ENCODE data around the gene NKX2-1. TPM values are rescaled to one million over a fixed set of nuclear protein-coding genes. Genes with fewer than 3 reads are reported as not detected.
"Not testable (repeated sequence)": the region's sequence is repeated elsewhere in the genome, so short reads cannot be mapped to it uniquely, and the experiment has no call there.

Gene NKX2-1
- total RNA-seq: not detected

GRCh38 chr14:36519431-36520321, at the start of gene NKX2-1:
TSS of gene NKX2-1 (minus strand) at chr14:36520232. CDS start at chr14:36520129, 103 bp downstream.
- Mint-ChIP-seq H3K27ac (no peak within 1 kb of the TSS), H3K4me1 (peaks cover 18% of the 10 kb centered on the region), H3K9me3 (ENCODE audit: low read depth) (no peaks in the 10 kb centered on the region), H3K27me3 (peaks cover 67% of the 10 kb centered on the region), H3K36me3 (ENCODE audit: low read depth) (peaks cover 1% of the 10 kb centered on the region), H3K4me3 (peak within 1 kb of the TSS; percentile 41)
- DNase-seq (peak; percentile 24), ATAC-seq (no peak)
- POLR2A ChIA-PET: no interaction called here
- intact Hi-C loops (cut with DNase I, micrococcal nuclease): loop anchor here (2.0 to 5.0 kb wide), 5 partner anchors 15 to 1693 kb away; no protein-coding TSS in a partner anchor
- CTCF ChIA-PET: interaction anchor here (1.0 to 1.5 kb wide), 2 partner anchors 9 to 11 kb away, joined by 3 read pairs; no protein-coding TSS in a partner anchor

DNA sequence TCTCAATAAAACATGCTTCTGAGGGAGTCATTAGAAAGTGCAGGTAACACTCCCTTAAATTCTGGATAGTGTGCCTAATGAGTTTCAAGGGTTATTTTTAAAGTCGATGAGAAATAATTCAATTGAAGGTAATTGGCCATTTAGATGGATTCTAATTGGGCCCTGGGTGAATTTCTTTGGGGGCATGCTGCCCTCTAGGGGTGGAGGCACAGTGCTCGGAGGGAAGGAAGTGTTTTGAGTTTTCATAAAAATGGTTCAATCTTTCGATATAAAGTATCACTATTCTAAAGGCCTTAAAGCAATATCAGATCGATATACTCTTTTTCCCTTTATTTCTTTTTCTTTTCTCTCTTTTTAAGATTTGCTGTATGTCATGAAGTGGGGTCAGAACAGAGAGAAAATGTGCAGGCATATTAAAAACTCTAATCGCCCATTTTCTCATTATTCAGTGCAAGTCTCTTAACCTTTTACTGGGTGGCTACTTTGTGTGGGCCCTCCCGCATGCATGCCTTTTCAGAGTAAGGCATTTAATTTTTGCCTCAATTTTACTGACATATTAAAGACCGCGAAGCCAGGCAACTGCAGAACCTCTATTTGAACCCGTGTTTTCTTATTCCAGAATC, 36.9 kb upstream of the NKX2-1 start:
- ChIA-PET CTCF (interaction anchor here (0.7 to 4.7 kb wide), 6 partner anchors 31 to 486 kb away, joined by 3 to 38 read pairs (median 6); no protein-coding TSS in a partner anchor), POLR2A (no interaction called here)
- peaks cover 19% of the 10 kb centered on the region for H3K27me3 Mint-ChIP-seq
- no peaks in the 10 kb centered on the region for H3K4me1 Mint-ChIP-seq
- H3K36me3 Mint-ChIP-seq (ENCODE audit: low read depth): no peaks in the 10 kb centered on the region
- H3K9me3 Mint-ChIP-seq (ENCODE audit: low read depth): no peaks in the 10 kb centered on the region
- intact Hi-C loops (cut with DNase I, micrococcal nuclease): loop anchor here (2.0 to 5.0 kb wide), 2 partner anchors 50 to 486 kb away; no protein-coding TSS in a partner anchor
- ATAC-seq (no peak), DNase-seq (peak; percentile 60)
- H3K27ac Mint-ChIP-seq: no peak overlapping the region
- H3K4me3 Mint-ChIP-seq: no peak overlapping the region

DNA sequence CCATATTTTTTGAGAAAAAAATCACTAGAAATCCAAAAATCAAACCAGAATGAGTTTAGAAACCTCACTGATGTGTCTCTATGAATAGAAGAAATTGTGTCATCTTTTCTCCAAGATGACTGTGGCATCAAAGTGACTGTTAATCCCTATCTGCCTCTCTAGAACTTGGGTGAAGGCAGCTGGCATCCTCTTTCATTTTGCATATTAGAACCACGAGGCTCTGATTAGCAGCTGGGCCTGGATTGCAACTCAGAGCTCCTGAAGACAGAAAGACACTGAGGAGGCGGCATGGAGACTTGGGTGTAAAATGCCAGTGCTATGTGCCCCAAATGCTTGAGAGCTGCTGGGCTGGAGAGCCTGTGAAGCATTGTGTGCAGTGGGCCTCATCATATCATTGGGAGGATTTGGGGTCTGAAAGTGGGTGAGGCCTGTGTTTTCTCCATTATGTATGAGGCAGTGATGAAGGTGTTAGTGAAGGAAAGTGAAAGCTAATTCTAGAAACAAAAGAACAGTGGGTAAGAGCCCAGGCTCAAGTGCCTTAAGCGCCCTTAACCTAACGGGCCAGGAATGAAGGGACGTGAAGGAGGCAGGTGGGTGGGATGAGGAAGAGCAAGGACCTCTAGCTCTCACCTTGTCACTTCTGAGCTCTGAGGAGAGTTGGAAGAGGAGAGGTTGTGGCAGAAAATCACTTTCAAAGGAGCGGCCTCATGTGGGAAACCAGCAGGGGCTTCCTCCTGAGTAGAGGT, 36.1 kb upstream of the NKX2-1 start:
- no peaks in the 10 kb centered on the region for H3K9me3 Mint-ChIP-seq (ENCODE audit: low read depth)
- H3K27me3 Mint-ChIP-seq: peaks cover 14% of the 10 kb centered on the region
- no peak overlapping the region for H3K4me3 Mint-ChIP-seq
- DNase-seq: no peak
- H3K4me1 Mint-ChIP-seq: no peaks in the 10 kb centered on the region
- no peak for ATAC-seq
- ChIA-PET POLR2A (no interaction called here), CTCF (interaction anchor here (0.6 to 4.7 kb wide), 8 partner anchors 10 to 670 kb away, joined by 3 to 38 read pairs (median 6); no protein-coding TSS in a partner anchor)
- H3K36me3 Mint-ChIP-seq (ENCODE audit: low read depth): no peaks in the 10 kb centered on the region
- intact Hi-C loops (cut with DNase I, micrococcal nuclease): loop anchor here (2.0 to 5.0 kb wide), 2 partner anchors 51 to 485 kb away; no protein-coding TSS in a partner anchor
- no peak overlapping the region for H3K27ac Mint-ChIP-seq

GRCh38 chr14:36553656-36554260, 33.7 kb upstream of the NKX2-1 start:
- Mint-ChIP-seq H3K27me3 (peaks cover 8% of the 10 kb centered on the region), H3K9me3 (ENCODE audit: low read depth) (no peaks in the 10 kb centered on the region), H3K27ac (no peak overlapping the region), H3K4me1 (no peaks in the 10 kb centered on the region), H3K4me3 (no peak overlapping the region), H3K36me3 (ENCODE audit: low read depth) (no peaks in the 10 kb centered on the region)
- ATAC-seq: peak; percentile 36
- ChIA-PET CTCF (interaction anchor here (0.8 to 4.7 kb wide), 19 partner anchors 10 to 491 kb away, joined by 3 to 38 read pairs (median 6); no protein-coding TSS in a partner anchor), POLR2A (no interaction called here)
- intact Hi-C loops (cut with DNase I, micrococcal nuclease): loop anchor here (1.0 to 5.0 kb wide), 4 partner anchors 52 to 594 kb away; no protein-coding TSS in a partner anchor
- peak; percentile 14 for DNase-seq

DNA sequence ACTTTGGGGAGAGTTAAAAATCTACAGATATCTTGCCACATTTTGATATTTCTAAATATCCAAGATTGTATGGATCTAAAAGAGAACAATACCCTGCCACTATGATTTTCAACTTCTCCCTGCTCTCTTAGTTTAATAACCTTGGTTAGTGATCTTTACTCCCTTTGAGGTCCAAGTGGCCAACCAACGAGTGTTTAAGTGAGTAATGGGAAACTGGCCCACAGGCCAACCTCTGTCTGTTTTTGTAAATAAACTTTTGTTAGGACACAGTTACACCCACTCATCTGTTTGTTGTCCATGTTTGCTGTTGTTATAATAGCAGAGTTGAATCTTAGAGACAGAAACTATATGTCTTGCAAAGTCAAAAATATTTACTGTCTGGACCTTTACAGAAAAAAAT, 30.9 kb upstream of the NKX2-1 start:
- peaks cover 7% of the 10 kb centered on the region for H3K27me3 Mint-ChIP-seq
- intact Hi-C loops (cut with DNase I, micrococcal nuclease): loop anchor here (5.0 kb wide), 2 partner anchors 391 to 596 kb away; no protein-coding TSS in a partner anchor
- ChIA-PET POLR2A (no interaction called here), CTCF (interaction anchor here (0.5 kb wide), 1 partner anchor 30 kb away, joined by 3 read pairs; no protein-coding TSS in a partner anchor)
- H3K27ac Mint-ChIP-seq: no peak overlapping the region
- DNase-seq (no peak), ATAC-seq (no peak)
- H3K36me3 Mint-ChIP-seq (ENCODE audit: low read depth): no peaks in the 10 kb centered on the region
- H3K9me3 Mint-ChIP-seq (ENCODE audit: low read depth): no peaks in the 10 kb centered on the region
- no peak overlapping the region for H3K4me3 Mint-ChIP-seq
- H3K4me1 Mint-ChIP-seq: no peaks in the 10 kb centered on the region

DNA sequence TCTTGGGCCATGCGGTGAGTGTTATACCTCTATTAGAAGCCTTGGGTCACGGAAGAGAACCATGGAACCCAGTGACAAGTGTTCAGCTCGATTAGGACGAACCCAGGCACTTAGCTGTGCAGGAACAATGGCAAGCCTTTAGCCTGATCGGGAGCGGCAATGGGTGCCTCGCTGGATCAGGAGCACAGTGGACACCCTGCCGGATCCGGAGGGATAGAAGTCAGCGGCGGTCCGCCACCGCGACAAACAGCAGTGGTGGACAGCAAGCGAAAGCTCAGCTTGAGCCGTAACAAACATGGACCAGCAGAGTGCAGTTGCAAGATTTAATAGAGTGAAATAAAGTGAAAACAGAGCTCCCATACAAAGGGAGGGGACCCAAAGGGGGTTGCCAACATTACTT, 24.2 kb upstream of the NKX2-1 start:
- POLR2A ChIA-PET; H3K27ac Mint-ChIP-seq; H3K36me3 Mint-ChIP-seq (ENCODE audit: low read depth); H3K4me1 Mint-ChIP-seq; H3K4me3 Mint-ChIP-seq; intact Hi-C loops (cut with DNase I, micrococcal nuclease); DNase-seq; H3K27me3 Mint-ChIP-seq; H3K9me3 Mint-ChIP-seq (ENCODE audit: low read depth); ATAC-seq: not testable (repeated sequence)
- CTCF ChIA-PET: interaction anchor here (0.7 to 2.7 kb wide), 2 partner anchors 9 to 61 kb away, joined by 5 to 17 read pairs; no protein-coding TSS in a partner anchor

DNA sequence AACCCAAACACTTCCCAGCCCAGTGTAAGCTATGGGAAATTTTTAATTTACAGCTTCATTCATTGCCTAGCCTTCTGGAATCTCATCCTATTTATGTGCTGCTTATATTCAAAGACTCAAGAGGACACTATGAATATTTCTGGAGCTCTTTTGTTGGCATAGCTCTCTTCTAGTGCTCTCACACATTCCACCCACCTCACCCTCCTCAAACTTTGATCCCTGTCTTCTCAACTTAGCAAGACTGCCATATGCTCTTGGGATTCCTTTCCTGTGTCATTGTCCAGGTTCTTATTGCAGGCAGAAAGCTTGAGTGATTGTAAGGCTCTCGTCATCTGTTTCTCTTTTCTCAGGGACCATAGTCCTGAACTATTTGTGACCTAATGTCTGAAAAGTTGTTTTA, 18.0 kb upstream of the NKX2-1 start:
- CTCF ChIA-PET: interaction anchor here (1.4 to 4.3 kb wide), 2 partner anchors 12 to 16 kb away, joined by 4 to 22 read pairs; no protein-coding TSS in a partner anchor
- intact Hi-C loops (cut with DNase I, micrococcal nuclease): no loop called here
- POLR2A ChIA-PET: no interaction called here
- H3K27me3 Mint-ChIP-seq: peaks cover 32% of the 10 kb centered on the region
- H3K9me3 Mint-ChIP-seq (ENCODE audit: low read depth): peaks cover 7% of the 10 kb centered on the region
- ATAC-seq (no peak), DNase-seq (no peak)
- H3K4me1 Mint-ChIP-seq: no peaks in the 10 kb centered on the region
- no peak overlapping the region for H3K4me3 Mint-ChIP-seq
- no peaks in the 10 kb centered on the region for H3K36me3 Mint-ChIP-seq (ENCODE audit: low read depth)
- H3K27ac Mint-ChIP-seq: no peak overlapping the region

DNA sequence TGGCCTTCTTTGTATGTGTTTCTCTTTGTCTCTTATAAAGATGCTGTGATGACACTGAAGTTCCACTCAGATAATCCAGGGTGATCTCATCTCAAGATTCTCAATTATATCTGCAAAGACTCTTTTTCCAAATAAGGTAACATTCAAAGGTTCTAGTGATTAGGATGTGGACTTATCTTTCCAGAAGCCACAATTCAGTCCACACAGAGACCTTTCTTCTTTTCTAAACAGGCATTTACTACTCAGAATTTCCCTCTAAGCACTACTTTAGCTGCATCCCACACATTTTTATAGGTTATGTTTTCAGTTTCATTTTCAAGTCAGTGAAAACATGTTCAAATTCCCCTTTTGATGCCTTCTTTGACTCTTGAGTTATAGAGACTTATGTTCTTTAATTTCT, 9.0 kb upstream of the NKX2-1 start:
- Mint-ChIP-seq H3K4me1 (peaks cover 13% of the 10 kb centered on the region), H3K9me3 (ENCODE audit: low read depth) (peaks cover 10% of the 10 kb centered on the region), H3K4me3 (no peak overlapping the region), H3K36me3 (ENCODE audit: low read depth) (no peaks in the 10 kb centered on the region), H3K27ac (no peak overlapping the region), H3K27me3 (peaks cover 63% of the 10 kb centered on the region)
- CTCF ChIA-PET: interaction anchor here (1.1 kb wide), 1 partner anchor 25 kb away, joined by 3 read pairs; no protein-coding TSS in a partner anchor
- DNase-seq: no peak
- intact Hi-C loops (cut with DNase I, micrococcal nuclease): no loop called here
- POLR2A ChIA-PET: no interaction called here
- ATAC-seq: peak; percentile 57

GRCh38 chr14:36525746-36526099, 5.7 kb upstream of the NKX2-1 start:
- CTCF ChIA-PET: interaction anchor here (0.6 to 1.8 kb wide), 12 partner anchors 10 to 416 kb away, joined by 3 to 9 read pairs (median 4); partner anchors contain the start of gene NKX2-8
- intact Hi-C loops (cut with DNase I, micrococcal nuclease): loop anchor here in 1 of 2 experiments (1.0 kb wide), 1 partner anchor 455 kb away; no protein-coding TSS in a partner anchor
- DNase-seq (no peak), ATAC-seq (no peak)
- POLR2A ChIA-PET: no interaction called here
- Mint-ChIP-seq H3K4me3 (no peak overlapping the region), H3K4me1 (peaks cover 21% of the 10 kb centered on the region), H3K36me3 (ENCODE audit: low read depth) (no peaks in the 10 kb centered on the region), H3K27me3 (peaks cover 76% of the 10 kb centered on the region), H3K9me3 (ENCODE audit: low read depth) (peaks cover 10% of the 10 kb centered on the region), H3K27ac (no peak overlapping the region)

GRCh38 chr14:36524874-36525745, 5.1 kb upstream of the NKX2-1 start:
- no peak for ATAC-seq
- ChIA-PET CTCF (interaction anchor here (0.6 to 1.8 kb wide), 13 partner anchors 10 to 420 kb away, joined by 3 to 9 read pairs (median 3); partner anchors contain the start of gene NKX2-8), POLR2A (no interaction called here)
- DNase-seq: peak; percentile 69
- H3K4me1 Mint-ChIP-seq: peaks cover 21% of the 10 kb centered on the region
- peaks cover 10% of the 10 kb centered on the region for H3K9me3 Mint-ChIP-seq (ENCODE audit: low read depth)
- no peak overlapping the region for H3K4me3 Mint-ChIP-seq
- intact Hi-C loops (cut with DNase I, micrococcal nuclease): loop anchor here (1.0 kb wide), 2 partner anchors 130 to 455 kb away; no protein-coding TSS in a partner anchor
- H3K27ac Mint-ChIP-seq: no peak overlapping the region
- H3K27me3 Mint-ChIP-seq: peaks cover 77% of the 10 kb centered on the region
- no peaks in the 10 kb centered on the region for H3K36me3 Mint-ChIP-seq (ENCODE audit: low read depth)
